NB4 (cell line): ENCODE measurements around the gene SAMD14.
A peak's percentile ranks its signal among the peaks of the same experiment; 100 is the strongest.

Experiments used
- DNase-seq: peaks from one replicate; pipeline ENCODE4 v3.0.0; 2010; ENCODE audit warnings: low read depth
- H3K4me3 ChIP-seq: one replicate; pipeline ENCODE4 v1.5.1; 2011; ENCODE audit warnings: mild to moderate bottlenecking, low read depth, low read length, moderate library complexity
- MYC ChIP-seq: IDR thresholded peaks from 2 replicates; pipeline ENCODE4 v1.6.1; 2011; ENCODE audit warnings: low read depth, low read length
- POLR2A ChIP-seq: IDR thresholded peaks from 2 replicates; pipeline ENCODE4 v1.6.1; 2011; ENCODE audit warnings: mild to moderate bottlenecking; ENCODE audit not compliant: insufficient read length; ENCODE audit errors: extremely low read depth
- TF ChIP-seq, protein P1 (sequence below): IDR thresholded peaks from one replicate; pipeline ENCODE4 v1.5.1; 2012; ENCODE audit warnings: low read depth, low read length
- TF ChIP-seq, protein P2 (sequence below): IDR thresholded peaks from 2 replicates; pipeline ENCODE4 v1.6.1; 2011; ENCODE audit warnings: low read depth, low read length

The SAMD14 gene

DNA sequence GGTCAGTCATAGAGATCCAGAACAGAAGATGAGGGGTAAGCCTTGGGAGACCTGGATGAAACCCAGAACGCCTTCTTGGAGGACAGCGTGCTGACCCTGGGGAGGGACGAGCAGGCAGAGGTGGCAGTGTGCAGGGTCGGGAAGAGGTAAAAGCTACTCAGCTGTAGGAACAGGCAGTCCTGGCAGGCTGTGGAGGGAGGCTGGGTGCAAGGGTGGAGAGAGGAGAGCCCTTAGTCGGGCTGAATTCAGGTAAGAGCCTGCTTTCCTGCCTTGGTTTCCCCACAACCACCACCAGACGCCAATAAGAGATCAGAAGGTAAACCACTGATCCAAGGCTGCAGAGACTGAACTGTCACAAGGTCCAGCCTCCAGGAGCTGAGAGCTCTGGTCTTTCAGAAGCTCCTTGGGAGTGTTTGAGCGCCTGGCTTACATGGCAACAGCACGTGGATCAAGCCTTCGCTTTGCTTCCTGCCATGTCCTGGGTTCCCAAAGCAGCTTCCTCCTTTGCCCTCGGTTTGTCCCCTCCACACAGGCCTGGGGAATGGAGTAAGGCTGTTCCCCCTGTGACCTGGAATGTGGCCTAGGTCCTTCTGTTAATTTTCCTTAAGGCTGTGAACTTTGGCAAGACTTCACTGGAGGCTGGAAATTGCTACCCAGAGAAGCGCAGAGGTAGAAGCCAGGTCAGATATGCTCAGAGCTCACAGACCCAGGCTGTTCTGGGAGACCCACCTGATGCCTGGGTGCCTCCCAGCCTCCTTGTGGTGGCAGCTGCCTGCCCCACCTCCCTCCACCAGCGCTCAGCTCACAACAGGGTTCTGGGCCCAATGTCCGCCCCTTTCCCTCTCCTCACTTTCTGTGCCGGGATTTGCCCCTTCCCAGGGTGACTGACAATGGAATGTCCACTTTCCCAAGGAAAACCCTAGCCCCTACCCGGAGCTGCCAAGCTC, 38.7 kb downstream of the SAMD14 start:
- no peak overlapping the region for H3K4me3 ChIP-seq
- no peak for DNase-seq
- TF ChIP-seq MYC = no peak
- TF ChIP-seq POLR2A = no peak

DNA sequence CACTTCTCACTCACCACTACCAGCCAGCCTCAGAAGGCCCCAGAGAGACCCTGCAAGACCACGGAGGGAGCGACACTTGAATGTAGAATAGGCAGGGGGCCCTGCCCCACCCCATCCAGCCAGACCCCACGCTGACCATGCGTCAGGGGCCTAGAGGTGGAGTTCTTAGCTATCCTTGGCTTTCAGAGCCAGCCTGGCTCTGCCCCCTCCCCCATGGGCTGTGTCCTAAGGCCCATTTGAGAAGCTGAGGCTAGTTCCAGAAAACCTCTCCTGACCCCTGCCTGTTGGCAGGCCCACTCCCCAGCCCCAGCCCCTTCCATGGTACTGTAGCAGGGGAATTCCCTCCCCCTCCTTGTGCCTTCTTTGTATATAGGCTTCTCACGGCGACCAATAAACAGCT, 39.9 kb downstream of the SAMD14 start:
- no peak for DNase-seq
- TF ChIP-seq, protein P1, sequence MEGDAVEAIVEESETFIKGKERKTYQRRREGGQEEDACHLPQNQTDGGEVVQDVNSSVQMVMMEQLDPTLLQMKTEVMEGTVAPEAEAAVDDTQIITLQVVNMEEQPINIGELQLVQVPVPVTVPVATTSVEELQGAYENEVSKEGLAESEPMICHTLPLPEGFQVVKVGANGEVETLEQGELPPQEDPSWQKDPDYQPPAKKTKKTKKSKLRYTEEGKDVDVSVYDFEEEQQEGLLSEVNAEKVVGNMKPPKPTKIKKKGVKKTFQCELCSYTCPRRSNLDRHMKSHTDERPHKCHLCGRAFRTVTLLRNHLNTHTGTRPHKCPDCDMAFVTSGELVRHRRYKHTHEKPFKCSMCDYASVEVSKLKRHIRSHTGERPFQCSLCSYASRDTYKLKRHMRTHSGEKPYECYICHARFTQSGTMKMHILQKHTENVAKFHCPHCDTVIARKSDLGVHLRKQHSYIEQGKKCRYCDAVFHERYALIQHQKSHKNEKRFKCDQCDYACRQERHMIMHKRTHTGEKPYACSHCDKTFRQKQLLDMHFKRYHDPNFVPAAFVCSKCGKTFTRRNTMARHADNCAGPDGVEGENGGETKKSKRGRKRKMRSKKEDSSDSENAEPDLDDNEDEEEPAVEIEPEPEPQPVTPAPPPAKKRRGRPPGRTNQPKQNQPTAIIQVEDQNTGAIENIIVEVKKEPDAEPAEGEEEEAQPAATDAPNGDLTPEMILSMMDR = no peak
- TF ChIP-seq, protein P2, sequence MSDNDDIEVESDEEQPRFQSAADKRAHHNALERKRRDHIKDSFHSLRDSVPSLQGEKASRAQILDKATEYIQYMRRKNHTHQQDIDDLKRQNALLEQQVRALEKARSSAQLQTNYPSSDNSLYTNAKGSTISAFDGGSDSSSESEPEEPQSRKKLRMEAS = no peak
- no peak for TF ChIP-seq POLR2A
- no peak for TF ChIP-seq MYC
- no peak overlapping the region for H3K4me3 ChIP-seq

DNA sequence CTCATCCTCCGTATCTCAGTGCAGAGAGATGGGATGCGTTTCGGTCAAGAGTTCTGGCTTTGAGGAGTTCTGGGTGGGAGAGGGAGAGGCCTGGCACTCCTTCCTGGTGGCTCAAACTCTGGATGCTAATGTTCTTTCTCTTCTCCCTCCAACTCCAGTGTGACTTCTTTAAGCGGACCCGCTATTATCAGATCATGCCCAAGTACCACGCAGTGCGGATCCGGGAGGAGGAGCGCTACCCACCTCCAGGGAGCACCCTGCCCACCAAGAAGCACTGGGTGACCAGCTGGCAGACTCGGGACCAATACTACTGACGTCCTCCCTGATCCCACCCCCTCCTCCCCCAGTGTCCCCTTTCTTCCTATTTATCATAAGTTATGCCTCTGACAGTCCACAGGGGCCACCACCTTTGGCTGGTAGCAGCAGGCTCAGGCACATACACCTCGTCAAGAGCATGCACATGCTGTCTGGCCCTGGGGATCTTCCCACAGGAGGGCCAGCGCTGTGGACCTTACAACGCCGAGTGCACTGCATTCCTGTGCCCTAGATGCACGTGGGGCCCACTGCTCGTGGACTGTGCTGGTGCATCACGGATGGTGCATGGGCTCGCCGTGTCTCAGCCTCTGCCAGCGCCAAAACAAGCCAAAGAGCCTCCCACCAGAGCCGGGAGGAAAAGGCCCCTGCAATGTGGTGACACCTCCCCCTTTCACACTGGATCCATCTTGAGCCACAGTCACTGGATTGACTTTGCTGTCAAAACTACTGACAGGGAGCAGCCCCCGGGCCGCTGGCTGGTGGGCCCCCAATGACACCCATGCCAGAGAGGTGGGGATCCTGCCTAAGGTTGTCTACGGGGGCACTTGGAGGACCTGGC, 40.8 kb downstream of the SAMD14 start:
- DNase-seq = no peak
- no peak overlapping the region for H3K4me3 ChIP-seq
- TF ChIP-seq, protein P2 = no peak
- TF ChIP-seq POLR2A (no peak), MYC (no peak)
- TF ChIP-seq, protein P1 = no peak

DNA sequence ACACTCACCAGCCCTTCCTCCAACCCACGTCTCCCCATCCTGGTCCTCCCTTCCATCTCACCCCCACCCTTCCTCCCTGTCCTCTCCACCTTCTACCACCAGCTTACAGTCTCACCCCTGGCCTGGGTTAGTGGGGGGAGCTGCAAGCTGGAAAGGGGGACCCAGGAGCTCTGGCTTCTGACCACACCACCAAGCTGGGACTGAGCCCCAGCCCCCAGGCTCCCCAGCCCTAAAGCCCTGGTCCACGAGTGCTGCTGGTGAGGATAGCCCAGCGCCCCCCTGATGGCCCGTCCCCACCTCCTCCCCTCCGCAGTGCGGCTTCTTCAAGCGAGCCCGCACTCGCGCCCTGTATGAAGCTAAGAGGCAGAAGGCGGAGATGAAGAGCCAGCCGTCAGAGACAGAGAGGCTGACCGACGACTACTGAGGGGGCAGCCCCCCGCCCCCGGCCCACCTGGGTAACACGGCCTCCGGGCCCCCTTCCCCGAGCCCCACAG, 42.0 kb downstream of the SAMD14 start:
- no peak overlapping the region for H3K4me3 ChIP-seq
- no peak for DNase-seq
- TF ChIP-seq, protein P2 = no peak
- TF ChIP-seq, protein P1 = no peak
- TF ChIP-seq POLR2A (no peak), MYC (no peak)

DNA sequence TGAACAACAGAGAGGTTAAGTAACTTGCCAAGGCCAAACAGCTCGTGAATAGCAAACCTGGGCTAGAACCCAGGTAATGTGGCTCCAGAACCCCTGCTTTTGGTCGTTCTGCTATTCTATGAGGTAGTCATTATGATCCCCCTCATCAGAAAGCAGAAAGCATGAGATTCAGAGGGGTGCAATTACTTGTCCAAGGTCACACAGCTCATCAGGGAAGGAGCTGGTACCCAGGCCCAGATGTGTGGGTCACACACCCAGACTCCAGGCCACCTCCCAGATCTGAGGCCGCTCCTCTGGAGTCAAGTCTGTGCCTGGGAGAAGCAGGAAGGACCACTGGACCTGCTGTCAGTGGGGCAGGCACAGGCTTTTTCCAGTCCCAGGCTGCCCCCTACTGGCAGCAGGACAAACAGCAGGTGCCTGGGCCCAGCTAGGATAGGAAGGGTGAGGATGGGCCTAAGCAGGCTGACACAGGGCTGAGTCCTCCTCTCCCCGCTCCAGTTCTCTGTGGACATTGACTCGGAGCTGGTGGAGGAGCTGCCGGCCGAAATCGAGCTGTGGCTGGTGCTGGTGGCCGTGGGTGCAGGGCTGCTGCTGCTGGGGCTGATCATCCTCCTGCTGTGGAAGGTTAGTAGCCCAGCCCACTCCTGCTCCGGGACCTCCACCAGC, 42.6 kb downstream of the SAMD14 start:
- TF ChIP-seq POLR2A (no peak), MYC (no peak)
- TF ChIP-seq, protein P1 = peak; percentile 92
- TF ChIP-seq, protein P2 = 0 out of 2 replicates have a peak, but pooled peaks have one; percentile 26
- H3K4me3 ChIP-seq = no peak overlapping the region
- DNase-seq = peak; percentile 77
